HG02571 (cell line): ENCODE measurements around the gene C1orf174.

ENCODE experiments used
- ATAC-seq: cut with Tn5 transposase; IDR thresholded peaks from one replicate; pipeline ENCODE4 v1.9.1; 2021; ENCODE audit warnings: mild to moderate bottlenecking, moderate library complexity; ENCODE audit not compliant: unreplicated experiment

Gene C1orf174

GRCh38 chr1:3876716-3877115 lies 23.4 kb downstream of the C1orf174 start:
- ATAC-seq, result no peak

GRCh38 chr1:3874736-3875135 lies 25.3 kb downstream of the C1orf174 start:
- ATAC-seq, result no peak

DNA sequence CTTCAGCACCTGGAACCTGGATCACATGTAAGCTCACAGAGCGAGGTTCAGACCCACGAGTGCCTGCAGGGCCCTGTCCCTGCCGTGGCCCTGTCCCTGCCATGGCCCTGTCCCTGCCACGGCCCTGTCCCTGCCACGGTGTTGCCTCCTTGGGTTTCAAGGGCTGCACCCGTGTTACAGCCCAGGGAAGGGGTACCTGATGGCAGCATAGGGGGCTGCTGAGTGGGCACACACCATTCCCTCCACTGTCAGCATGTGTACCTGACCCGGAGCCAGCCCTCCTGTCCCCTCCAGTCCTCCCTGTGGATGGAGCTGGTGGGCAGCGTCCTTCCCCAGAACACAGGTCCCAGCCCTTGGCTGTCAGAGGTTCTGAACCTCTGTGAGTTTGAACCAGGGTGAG lies 27.5 kb downstream of the C1orf174 start:
- no peak for ATAC-seq

- no peak for ATAC-seq
Measured at GRCh38 chr1:3871451-3871805, 28.6 kb downstream of the C1orf174 start.

DNA sequence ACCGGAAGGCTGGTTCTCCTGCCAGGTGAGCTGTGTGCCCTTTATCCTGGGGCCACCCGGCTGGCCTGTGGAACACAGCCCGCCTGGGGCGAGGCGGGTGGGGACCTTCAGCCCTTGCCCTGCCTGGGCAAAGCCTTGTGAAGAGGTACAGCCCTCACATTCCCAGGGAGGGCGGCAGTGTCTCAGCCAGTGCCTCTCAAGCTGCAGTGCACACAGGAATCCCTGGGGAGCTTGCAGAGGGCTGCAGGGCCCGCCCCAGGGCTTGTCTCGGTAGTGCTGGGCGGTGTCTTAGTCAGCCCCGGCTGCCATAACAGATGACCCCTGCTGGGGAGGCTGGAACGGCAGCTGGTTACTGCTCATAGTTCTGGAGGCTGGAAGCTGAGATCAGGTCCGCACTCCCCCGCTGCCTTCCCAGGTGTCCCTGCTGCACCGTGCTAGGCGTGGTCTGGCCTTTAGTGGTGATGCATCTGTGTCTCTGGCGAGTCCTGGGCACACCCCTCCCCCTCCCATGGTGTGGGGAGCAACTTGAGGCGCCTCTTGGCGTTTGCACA lies 30.2 kb downstream of the C1orf174 start:
- ATAC-seq, result no peak

DNA sequence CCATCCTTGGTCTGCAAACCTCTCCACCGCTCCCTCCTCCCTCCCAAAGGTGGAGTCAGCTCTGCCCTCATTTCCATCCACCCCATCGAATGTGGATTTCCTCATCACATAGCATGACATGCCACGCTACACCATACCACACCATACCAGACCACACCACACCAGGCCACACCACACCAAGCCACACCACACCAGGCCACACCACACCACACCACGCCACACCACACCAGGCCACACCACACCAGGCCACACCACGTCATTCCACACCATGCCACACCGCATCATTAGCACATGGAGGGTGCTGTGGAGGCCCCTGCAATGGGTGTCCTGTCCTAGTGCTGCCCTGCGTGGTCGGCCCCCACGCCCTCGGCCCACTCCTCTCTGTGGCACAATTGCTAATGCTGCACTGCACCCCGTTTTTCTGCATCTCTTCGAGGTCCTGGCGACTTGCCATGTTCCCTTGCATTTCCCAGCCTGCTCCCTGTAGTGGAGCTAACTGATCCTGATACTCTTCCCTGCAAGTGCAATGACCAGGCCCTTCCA lies 31.5 kb downstream of the C1orf174 start:
- ATAC-seq, result no peak

GRCh38 chr1:3865606-3866160 lies 34.4 kb downstream of the C1orf174 start:
- ATAC-seq, result no peak

DNA sequence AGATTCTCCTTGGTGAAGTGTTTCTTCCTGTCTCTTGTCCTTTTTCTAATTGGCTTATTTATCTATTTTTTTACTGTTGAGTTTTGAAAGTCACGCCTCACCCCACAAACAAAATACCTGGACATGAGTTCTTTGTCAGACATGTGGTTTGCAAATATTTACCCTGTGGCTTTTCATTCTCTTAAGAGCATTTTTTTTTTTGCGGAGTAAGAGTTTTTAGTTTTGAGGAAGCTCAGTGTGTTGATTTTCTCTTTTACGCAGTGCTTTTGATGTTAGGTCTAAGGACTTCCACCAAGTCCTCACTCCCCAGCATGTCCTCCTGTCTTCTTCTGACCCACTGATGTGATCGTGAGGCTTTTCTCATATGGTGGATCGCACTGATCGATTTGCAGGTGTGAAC lies 35.2 kb downstream of the C1orf174 start:
- no peak for ATAC-seq

GRCh38 chr1:3863231-3863935 lies 36.7 kb downstream of the C1orf174 start:
- no peak for ATAC-seq

GRCh38 chr1:3858231-3858981 lies 41.7 kb downstream of the C1orf174 start:
- ATAC-seq, result no peak

DNA sequence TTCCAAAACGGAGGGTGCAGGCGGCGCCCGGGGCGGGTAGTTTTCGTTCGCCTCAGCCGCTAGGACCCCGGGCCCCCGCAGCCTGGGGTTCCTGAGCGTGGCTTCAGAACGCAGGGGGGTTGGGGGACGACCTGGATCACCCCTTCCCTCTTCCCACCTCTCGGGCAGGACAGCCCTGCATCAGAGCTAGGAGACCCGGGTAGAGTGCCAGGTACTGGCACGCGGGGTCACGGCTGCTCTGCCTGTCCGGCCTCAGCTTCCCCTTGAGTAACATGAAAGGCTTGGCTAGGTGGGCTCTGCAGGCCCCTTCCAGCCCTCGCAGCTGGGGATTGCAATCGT lies 42.3 kb downstream of the C1orf174 start:
- no peak for ATAC-seq

GRCh38 chr1:3856923-3857790 lies 42.9 kb downstream of the C1orf174 start, which contains the start of the genes CEP104 and DFFB:
CEP104 (minus strand) TSS chr1:3857211; CDS start chr1:3852407, 4,804 bp downstream.
DFFB (plus strand) TSS chr1:3857476; CDS start chr1:3857604, 128 bp downstream.
- ATAC-seq, result peak; percentile 92

GRCh38 chr1:3852711-3853485 lies 47.2 kb downstream of the C1orf174 start:
- no peak for ATAC-seq

GRCh38 chr1:3852091-3852490 lies 48.0 kb downstream of the C1orf174 start:
- no peak for ATAC-seq

- ATAC-seq, result no peak
Measured at GRCh38 chr1:3851292-3851691, 48.8 kb downstream of the C1orf174 start.

- no peak for ATAC-seq
Measured at GRCh38 chr1:3850857-3851256, 49.2 kb downstream of the C1orf174 start.

GRCh38 chr1:3847081-3847480 lies 53.0 kb downstream of the C1orf174 start:
- ATAC-seq, result no peak

GRCh38 chr1:3846541-3846940 lies 53.5 kb downstream of the C1orf174 start:
- no peak for ATAC-seq

DNA sequence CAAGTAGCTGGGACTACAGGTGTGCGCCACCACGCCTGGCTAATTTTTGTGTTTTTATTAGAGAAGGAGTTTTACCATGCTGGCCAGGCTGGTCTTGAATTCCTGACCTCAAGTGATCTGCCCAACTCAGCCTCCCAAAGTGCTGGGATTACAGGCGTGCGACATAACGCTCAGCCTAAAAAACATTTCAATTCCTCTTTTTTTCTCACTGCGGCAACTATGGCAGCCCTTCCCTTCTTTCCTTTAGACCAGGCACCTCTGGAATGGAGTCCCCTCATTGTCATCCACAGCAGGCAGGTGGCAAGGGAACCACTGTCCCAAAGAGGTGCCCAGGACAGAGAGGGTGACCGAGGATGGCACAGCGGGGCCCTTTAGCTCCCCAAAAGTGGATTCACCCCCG lies 57.2 kb downstream of the C1orf174 start:
- ATAC-seq, result no peak

DNA sequence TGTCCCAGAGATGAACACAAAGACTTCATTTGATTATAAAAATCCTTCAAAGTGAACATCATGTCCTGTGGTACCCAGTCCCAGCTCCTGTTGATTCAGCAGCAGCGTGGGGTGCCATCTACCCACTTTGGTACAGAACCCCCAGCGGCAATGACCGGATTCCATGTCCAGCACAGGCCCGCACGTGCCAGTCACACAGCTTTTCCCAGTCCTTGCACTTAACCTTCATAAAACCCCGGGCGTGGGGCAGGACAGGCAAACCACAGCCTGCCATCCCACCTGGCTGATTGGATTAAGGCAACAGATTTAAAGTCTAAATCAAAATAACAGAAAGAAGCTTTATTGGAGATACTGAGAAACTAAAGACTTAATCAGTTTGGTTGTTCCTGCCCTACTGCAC lies 58.6 kb downstream of the C1orf174 start:
- ATAC-seq, result no peak
